Naive B cell (primary cell): ENCODE results near the gene SHISAL1. TPM values are rescaled to one million over a fixed set of nuclear protein-coding genes. Genes with fewer than 3 reads are reported as not detected.
A peak's percentile ranks its signal among the peaks of the same experiment; 100 is the strongest.

Experiments used
- ATAC-seq, 2 donors: fragments of 150-1000 bp; cut with Tn5 transposase; 2 replicates each; pipeline ENCODE4 v1.10.0; 2021; ENCODE audit warnings: low read depth in 2 of 2, mild to moderate bottlenecking in 2 of 2, moderate library complexity in 2 of 2
- DNase-seq: peaks from one replicate; pipeline ENCODE4 v3.0.0; 2022
- H3K27ac Mint-ChIP-seq, 6 donors: one replicate each; pipeline ENCODE4 v1.8.0; 2020 to 2022; ENCODE audit warnings: mild to moderate bottlenecking in 6 of 6, mixed read lengths in 6 of 6, moderate library complexity in 5 of 6, inconsistent platforms in 2 of 6
- H3K27me3 Mint-ChIP-seq, 3 donors: one replicate each; pipeline ENCODE4 v1.8.0; 2021 to 2022; ENCODE audit warnings: mixed read lengths in 3 of 3, mild to moderate bottlenecking in 1 of 3
- H3K36me3 Mint-ChIP-seq, 2 donors: one replicate each; pipeline ENCODE4 v1.8.0; 2020 to 2022; ENCODE audit warnings: mixed read lengths in 2 of 2, inconsistent platforms in 1 of 2, mild to moderate bottlenecking in 1 of 2
- H3K4me1 Mint-ChIP-seq, 3 donors: one replicate each; pipeline ENCODE4 v1.8.0; 2020 to 2022; ENCODE audit warnings: mixed read lengths in 3 of 3, inconsistent platforms in 1 of 3, mild to moderate bottlenecking in 1 of 3, moderate library complexity in 1 of 3
- H3K4me3 Mint-ChIP-seq, 8 donors: one replicate each; pipeline ENCODE4 v1.8.0; 2020 to 2022; ENCODE audit warnings: mild to moderate bottlenecking in 8 of 8, mixed read lengths in 8 of 8, moderate library complexity in 8 of 8, inconsistent platforms in 2 of 8
- H3K9me3 Mint-ChIP-seq, 7 donors: one replicate each; pipeline ENCODE4 v1.8.0; 2020 to 2022; ENCODE audit warnings: mixed read lengths in 7 of 7, mild to moderate bottlenecking in 5 of 7, inconsistent platforms in 2 of 7, moderate library complexity in 1 of 7
- polyA plus RNA-seq, 6 donors: library from polyadenylated mRNA; unstranded; fragments of 300-500 nt; fragmentation: Illumina TruSeq; gene quantifications; one replicate each; pipeline ENCODE4 v1.2.3, GENCODE V29; 2021; ENCODE audit warnings: low read depth in 6 of 6

SHISAL1 gene
- polyA plus RNA-seq, 6 donors from 2014 or later: not detected

- no peak for DNase-seq
- Mint-ChIP-seq H3K4me1 (no peaks in the 10 kb centered on the region), H3K36me3 (no peaks in the 10 kb centered on the region), H3K4me3 (no peak overlapping the region), H3K27ac (peak overlapping the region in 2 of 6 donors; percentile 53 to 88), H3K27me3 (peaks cover 26 to 66% (median 53%) of the 10 kb centered on the region in 3 donors), H3K9me3 (peaks cover 0 to 2% (median 0%) of the 10 kb centered on the region in 7 donors)
- no peak for ATAC-seq
These were observed 39.1 kb upstream of the SHISAL1 start for GRCh38 chr22:44351685-44352377.

- H3K4me1 Mint-ChIP-seq: no peaks in the 10 kb centered on the region
- H3K36me3 Mint-ChIP-seq: no peaks in the 10 kb centered on the region
- peaks cover 26 to 68% (median 61%) of the 10 kb centered on the region in 3 donors for H3K27me3 Mint-ChIP-seq
- H3K4me3 Mint-ChIP-seq: peak overlapping the region in 1 of 8 donors; percentile 41
- no peak for DNase-seq
- ATAC-seq: no peak
- H3K9me3 Mint-ChIP-seq: peaks cover 0 to 2% (median 0%) of the 10 kb centered on the region in 7 donors
- no peak overlapping the region for H3K27ac Mint-ChIP-seq
These were observed 38.3 kb upstream of the SHISAL1 start for GRCh38 chr22:44351037-44351436.

- H3K36me3 Mint-ChIP-seq: no peaks in the 10 kb centered on the region
- H3K4me1 Mint-ChIP-seq: no peaks in the 10 kb centered on the region
- H3K27me3 Mint-ChIP-seq: peaks cover 26 to 66% (median 60%) of the 10 kb centered on the region in 3 donors
These were observed 36.8 kb upstream of the SHISAL1 start for GRCh38 chr22:44349594-44349993.

GRCh38 chr22:44348971-44349560, 36.3 kb upstream of the SHISAL1 start:
- H3K9me3 Mint-ChIP-seq: no peaks in the 10 kb centered on the region
- peaks cover 25 to 61% (median 60%) of the 10 kb centered on the region in 3 donors for H3K27me3 Mint-ChIP-seq
- ATAC-seq: no peak
- H3K4me3 Mint-ChIP-seq: no peak overlapping the region
- no peaks in the 10 kb centered on the region for H3K4me1 Mint-ChIP-seq
- no peak overlapping the region for H3K27ac Mint-ChIP-seq
- H3K36me3 Mint-ChIP-seq: no peaks in the 10 kb centered on the region
- no peak for DNase-seq

More at GRCh38 chr22:44349594-44349993, 36.8 kb upstream of the SHISAL1 start:
- DNase-seq (no peak), ATAC-seq (no peak)
- H3K9me3 Mint-ChIP-seq: no peaks in the 10 kb centered on the region
- H3K4me3 Mint-ChIP-seq: no peak overlapping the region
- no peak overlapping the region for H3K27ac Mint-ChIP-seq

GRCh38 chr22:44347549-44347948, 34.8 kb upstream of the SHISAL1 start:
- Mint-ChIP-seq H3K36me3 (no peaks in the 10 kb centered on the region), H3K4me3 (no peak overlapping the region), H3K27me3 (peaks cover 27 to 46% (median 45%) of the 10 kb centered on the region in 3 donors), H3K9me3 (no peaks in the 10 kb centered on the region), H3K27ac (no peak overlapping the region), H3K4me1 (no peaks in the 10 kb centered on the region)
- DNase-seq: no peak
- ATAC-seq: no peak

- Mint-ChIP-seq H3K9me3 (no peaks in the 10 kb centered on the region), H3K4me3 (no peak overlapping the region), H3K4me1 (no peaks in the 10 kb centered on the region), H3K27ac (no peak overlapping the region), H3K36me3 (no peaks in the 10 kb centered on the region), H3K27me3 (peaks cover 27 to 46% (median 43%) of the 10 kb centered on the region in 3 donors)
- no peak for DNase-seq
- no peak for ATAC-seq
These were observed 34.3 kb upstream of the SHISAL1 start for GRCh38 chr22:44347080-44347479.

- no peak overlapping the region for H3K4me3 Mint-ChIP-seq
- no peak for DNase-seq
- H3K9me3 Mint-ChIP-seq: no peaks in the 10 kb centered on the region
- H3K27ac Mint-ChIP-seq: no peak overlapping the region
- no peaks in the 10 kb centered on the region for H3K4me1 Mint-ChIP-seq
- ATAC-seq: no peak
- H3K36me3 Mint-ChIP-seq: no peaks in the 10 kb centered on the region
- peaks cover 22 to 43% (median 35%) of the 10 kb centered on the region in 3 donors for H3K27me3 Mint-ChIP-seq
These were observed 33.1 kb upstream of the SHISAL1 start for GRCh38 chr22:44345872-44346271.

- ATAC-seq (no peak), DNase-seq (no peak)
- H3K27me3 Mint-ChIP-seq: peaks cover 16 to 36% (median 29%) of the 10 kb centered on the region in 3 donors
- H3K4me3 Mint-ChIP-seq: no peak overlapping the region
- no peaks in the 10 kb centered on the region for H3K36me3 Mint-ChIP-seq
- no peaks in the 10 kb centered on the region for H3K4me1 Mint-ChIP-seq
- H3K9me3 Mint-ChIP-seq: no peaks in the 10 kb centered on the region
- H3K27ac Mint-ChIP-seq: no peak overlapping the region
These were observed 31.7 kb upstream of the SHISAL1 start for GRCh38 chr22:44344407-44344806.

- no peak overlapping the region for H3K4me3 Mint-ChIP-seq
- DNase-seq (no peak), ATAC-seq (no peak)
- no peaks in the 10 kb centered on the region for H3K36me3 Mint-ChIP-seq
- no peaks in the 10 kb centered on the region for H3K9me3 Mint-ChIP-seq
- peaks cover 9 to 28% (median 18%) of the 10 kb centered on the region in 3 donors for H3K27me3 Mint-ChIP-seq
- no peak overlapping the region for H3K27ac Mint-ChIP-seq
- H3K4me1 Mint-ChIP-seq: no peaks in the 10 kb centered on the region
These were observed 29.7 kb upstream of the SHISAL1 start for GRCh38 chr22:44342347-44342956.

- no peak overlapping the region for H3K27ac Mint-ChIP-seq
- DNase-seq: no peak
- peaks cover 14 to 25% (median 14%) of the 10 kb centered on the region in 3 donors for H3K27me3 Mint-ChIP-seq
- no peaks in the 10 kb centered on the region for H3K4me1 Mint-ChIP-seq
- H3K4me3 Mint-ChIP-seq: no peak overlapping the region
- ATAC-seq: no peak
- H3K9me3 Mint-ChIP-seq: no peaks in the 10 kb centered on the region
- no peaks in the 10 kb centered on the region for H3K36me3 Mint-ChIP-seq
These were observed 28.9 kb upstream of the SHISAL1 start for GRCh38 chr22:44341431-44342346.

GRCh38 chr22:44340271-44341239, 27.8 kb upstream of the SHISAL1 start:
- DNase-seq (no peak), ATAC-seq (no peak)
- no peaks in the 10 kb centered on the region for H3K9me3 Mint-ChIP-seq
- peaks cover 7 to 13% (median 9%) of the 10 kb centered on the region in 3 donors for H3K27me3 Mint-ChIP-seq
- no peak overlapping the region for H3K27ac Mint-ChIP-seq
- H3K36me3 Mint-ChIP-seq: no peaks in the 10 kb centered on the region
- no peaks in the 10 kb centered on the region for H3K4me1 Mint-ChIP-seq
- no peak overlapping the region for H3K4me3 Mint-ChIP-seq

GRCh38 chr22:44338906-44339305, 26.2 kb upstream of the SHISAL1 start:
- DNase-seq (no peak), ATAC-seq (no peak)
- Mint-ChIP-seq H3K9me3 (no peaks in the 10 kb centered on the region), H3K27me3 (peaks cover 0 to 6% (median 0%) of the 10 kb centered on the region in 3 donors), H3K36me3 (no peaks in the 10 kb centered on the region), H3K4me3 (no peak overlapping the region), H3K4me1 (no peaks in the 10 kb centered on the region), H3K27ac (no peak overlapping the region)
